NCI-H128 (cell line): ENCODE results near the gene MYOZ3.

ENCODE experiments used
- DNase-seq: peaks from one replicate; lab custom pipeline; 2025; ENCODE audit not compliant: unreplicated experiment; lab: John Stamatoyannopoulos, UW

MYOZ3 gene

DNA sequence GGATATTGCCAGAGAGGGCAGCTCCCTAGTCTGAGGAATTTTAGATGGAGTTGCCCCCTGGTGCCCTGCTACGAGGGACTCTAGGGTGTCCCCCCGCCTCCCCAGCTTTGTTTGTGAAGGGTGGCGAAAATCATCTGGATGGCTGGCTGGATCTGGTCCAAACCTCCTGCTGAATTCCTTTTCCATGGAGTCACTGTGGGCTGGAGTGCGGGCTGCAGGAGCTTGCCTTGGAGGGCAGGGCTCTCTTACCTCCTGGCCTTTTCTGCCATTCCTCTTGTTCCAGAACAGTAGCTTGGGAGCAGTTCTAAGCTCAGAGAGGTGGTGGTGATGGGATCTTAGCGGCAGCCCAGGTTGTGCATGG lies 18.5 kb upstream of the MYOZ3 start:
- DNase-seq: no peak

DNA sequence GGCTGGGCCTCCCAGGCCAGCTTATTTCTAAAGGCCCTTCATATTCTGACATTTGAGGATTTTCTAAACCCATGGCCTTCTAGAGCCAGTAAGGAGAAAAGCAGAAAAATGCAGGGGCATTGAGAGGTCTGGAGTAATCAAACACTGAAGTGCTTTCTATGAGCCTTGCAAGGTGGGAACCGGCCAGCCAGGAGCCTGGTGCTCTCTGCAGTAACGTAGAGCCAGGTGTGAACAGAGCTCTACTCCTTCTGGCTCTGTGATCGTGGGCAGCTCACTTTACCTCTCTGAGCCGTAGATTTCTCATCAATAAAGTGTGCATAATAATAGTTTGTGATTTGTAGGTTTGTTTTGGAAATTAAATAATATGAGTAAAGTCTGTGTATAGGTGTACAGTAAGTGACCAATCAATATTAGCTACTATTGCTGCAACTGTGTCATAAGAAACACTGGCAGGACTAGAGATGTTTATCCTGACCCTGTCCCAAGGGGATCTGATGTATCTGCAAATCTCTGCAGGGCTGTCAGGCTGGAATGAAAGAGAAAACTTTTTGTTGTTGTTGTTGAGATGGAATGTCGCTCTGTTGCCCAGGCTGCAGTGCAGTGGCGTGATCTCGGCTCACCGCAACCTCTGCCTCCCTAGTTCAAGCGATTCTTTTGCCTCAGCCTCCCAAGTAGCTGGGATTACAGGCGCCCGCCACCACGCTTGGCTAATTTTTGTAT lies 17.9 kb upstream of the MYOZ3 start:
- no peak for DNase-seq

DNA sequence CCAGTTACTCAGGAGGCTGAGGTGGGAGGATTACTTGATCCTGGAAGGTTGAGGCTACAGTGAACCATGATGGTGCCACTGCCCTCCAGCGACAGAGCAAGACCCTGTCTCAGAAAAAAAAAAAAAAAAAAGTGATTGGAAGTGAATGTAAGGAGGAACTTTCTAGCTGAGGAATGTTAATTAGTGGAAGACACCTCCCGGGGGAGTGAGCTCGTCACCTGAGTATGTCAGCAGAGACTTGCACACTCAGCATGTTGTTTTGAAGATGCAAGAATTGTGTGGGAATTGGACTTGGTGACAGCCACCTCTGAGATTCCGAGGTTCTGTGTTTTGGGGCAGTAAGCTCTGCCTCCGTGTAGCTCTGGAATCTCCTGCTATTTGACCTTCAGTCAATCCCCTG lies 17.0 kb upstream of the MYOZ3 start:
- no peak for DNase-seq

- no peak for DNase-seq
Measured at GRCh38 chr5:150644514-150644913, 16.5 kb upstream of the MYOZ3 start.

DNA sequence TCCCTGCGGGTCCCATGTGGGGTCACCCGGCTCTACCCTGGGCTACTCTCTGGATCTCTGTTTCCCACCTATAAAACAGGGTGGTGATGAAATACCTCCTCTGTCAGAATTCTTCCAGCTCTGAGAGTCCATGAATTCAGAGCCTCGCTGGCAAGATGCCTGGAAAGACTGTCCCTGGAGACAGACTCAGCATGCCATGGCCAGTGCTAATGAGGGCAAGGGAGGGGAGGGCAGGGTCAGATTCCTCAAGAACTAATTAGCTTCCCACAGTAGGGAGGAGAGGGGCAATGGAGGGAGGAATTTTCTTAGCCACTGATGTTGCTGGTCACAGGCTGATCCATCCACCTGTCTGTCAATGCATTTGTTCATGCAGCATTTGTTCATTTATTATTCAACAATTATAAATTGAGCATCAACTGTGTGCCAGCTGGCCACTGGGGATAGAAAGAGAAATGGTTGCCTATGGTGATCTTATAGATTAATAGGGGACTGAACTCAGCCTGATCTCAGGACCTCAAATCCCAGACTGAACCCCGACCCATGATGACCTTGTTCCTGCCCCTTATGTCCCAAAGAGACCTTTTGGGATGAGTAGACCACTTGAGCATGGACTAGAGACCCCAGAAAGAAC lies 15.9 kb upstream of the MYOZ3 start:
- no peak for DNase-seq

DNA sequence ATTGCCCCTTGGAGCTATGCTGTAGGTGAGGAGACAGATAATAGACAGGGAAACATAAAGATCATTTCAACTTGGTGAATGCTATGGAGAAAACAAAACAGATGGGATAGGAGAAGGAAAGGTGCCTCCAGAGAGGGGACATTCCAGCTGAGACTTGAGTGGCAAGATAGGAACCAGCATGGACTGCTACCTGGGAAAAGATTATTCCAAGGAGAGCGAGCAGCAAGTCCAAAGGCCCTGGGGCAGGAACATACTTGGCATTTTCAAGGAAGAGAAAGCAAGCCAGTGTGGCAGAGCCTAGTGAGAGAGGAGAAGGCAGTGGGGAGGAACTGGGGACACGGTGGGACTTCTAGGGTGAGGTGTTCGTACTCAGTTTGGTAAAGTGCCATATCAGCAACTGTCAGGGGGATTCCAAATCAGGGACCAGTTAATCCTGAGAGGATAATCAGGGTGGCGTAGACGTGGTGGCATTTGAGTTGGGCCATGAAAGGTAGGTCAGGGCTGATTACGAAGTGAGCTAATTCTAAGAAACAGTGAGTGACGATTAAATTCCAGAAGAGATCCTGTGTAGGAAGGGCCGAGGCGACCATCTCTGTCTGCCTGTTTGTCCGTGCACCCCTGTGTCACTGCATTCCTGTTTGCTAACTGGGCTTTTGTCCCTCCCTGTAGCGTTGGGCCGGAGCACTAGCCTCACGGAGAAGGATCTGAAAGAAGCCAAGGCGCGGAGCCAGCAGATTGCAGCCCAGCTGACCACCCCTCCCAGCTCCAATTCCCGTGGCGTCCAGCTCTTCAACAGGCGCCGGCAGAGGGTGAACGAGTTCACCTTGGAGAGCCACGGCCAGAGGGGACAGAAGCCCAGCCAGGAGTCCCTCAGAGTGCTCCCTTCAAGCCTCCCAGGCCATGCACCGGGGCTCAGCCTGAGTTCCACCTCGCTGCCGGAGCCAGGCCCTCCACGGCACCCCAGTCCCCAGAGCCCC lies 13.5 kb upstream of the MYOZ3 start:
- DNase-seq: no peak

GRCh38 chr5:150648294-150649107 lies 12.6 kb upstream of the MYOZ3 start:
- DNase-seq: no peak

DNA sequence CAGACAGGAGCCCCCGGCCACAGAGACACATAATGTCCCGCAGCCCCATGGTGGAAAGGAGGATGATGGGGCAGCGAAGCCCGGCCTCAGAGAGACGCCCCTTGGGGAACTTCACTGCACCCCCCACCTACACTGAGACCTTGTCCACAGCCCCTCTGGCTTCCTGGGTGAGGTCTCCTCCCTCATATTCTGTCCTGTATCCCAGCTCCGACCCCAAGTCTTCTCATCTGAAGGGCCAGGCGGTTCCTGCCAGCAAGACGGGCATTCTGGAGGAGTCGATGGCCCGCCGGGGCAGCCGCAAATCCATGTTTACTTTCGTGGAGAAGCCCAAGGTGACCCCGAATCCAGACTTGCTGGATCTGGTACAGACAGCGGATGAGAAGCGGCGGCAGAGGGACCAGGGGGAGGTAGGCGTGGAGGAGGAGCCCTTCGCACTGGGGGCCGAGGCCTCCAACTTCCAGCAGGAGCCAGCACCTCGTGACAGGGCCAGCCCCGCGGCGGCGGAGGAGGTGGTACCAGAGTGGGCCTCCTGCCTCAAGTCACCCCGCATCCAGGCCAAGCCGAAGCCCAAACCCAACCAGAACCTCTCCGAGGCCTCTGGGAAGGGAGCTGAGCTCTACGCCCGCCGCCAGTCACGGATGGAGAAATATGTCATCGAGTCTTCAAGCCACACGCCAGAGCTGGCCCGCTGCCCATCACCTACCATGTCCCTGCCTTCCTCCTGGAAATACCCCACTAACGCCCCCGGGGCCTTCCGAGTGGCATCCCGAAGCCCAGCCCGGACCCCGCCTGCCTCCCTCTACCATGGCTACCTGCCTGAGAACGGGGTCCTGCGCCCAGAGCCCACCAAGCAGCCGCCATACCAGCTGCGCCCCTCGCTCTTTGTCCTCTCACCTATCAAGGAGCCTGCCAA lies 11.7 kb upstream of the MYOZ3 start:
- DNase-seq: no peak

- DNase-seq: no peak
Measured at GRCh38 chr5:150650021-150651006, 10.7 kb upstream of the MYOZ3 start.

DNA sequence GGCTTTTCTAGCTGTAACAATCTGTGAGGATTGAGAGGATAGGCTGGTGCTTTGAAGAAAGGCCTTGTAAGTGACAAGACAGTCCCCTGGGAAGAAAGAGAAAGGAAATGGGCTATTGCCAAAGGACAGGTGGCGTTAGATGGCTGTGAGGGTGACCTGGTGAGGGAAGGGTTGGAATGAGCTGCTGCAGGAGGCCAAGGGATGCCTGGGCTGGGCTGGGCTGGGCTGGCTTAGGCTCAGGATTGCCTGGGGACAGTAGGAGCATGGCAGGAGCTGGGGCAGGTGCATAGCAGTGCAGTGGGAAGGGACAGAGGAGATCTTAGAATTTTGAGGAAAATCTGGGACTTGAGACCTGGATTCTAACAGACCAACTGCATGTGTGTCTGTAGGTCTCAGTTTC lies 9.7 kb upstream of the MYOZ3 start:
- DNase-seq: no peak

- no peak for DNase-seq
Measured at GRCh38 chr5:150651924-150652671, 9.0 kb upstream of the MYOZ3 start.

DNA sequence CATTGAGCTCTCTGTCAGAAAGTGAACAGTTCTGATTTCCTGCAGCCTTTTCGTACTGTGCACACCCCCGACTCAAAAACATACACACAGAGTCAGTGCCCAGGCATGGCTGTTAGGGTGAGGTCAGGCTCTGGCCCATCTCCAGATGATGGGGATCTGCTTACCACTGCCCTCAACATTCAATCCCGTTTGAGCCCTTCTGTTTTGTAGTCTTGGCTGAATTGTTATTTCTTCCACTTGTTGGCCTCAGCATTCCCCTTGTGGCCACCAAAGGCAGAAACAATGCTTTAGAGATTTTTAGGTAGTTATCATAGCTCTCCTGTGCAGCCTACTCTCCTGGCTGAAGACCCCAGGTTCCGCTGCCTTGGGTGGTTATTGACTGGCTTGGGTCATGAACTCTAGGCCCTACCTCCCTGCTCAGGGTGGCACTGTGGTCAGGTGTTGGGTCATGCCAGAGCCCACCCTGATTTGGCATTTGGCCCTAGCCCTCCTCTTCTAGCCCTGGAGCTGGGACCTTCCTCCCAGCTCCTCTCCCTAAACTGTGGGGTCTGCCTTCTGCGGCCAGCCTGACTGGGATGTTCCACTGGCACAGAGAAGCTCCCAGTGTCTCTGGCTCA lies 7.8 kb upstream of the MYOZ3 start:
- DNase-seq: no peak

GRCh38 chr5:150653762-150654556 lies 7.1 kb upstream of the MYOZ3 start:
- no peak for DNase-seq

DNA sequence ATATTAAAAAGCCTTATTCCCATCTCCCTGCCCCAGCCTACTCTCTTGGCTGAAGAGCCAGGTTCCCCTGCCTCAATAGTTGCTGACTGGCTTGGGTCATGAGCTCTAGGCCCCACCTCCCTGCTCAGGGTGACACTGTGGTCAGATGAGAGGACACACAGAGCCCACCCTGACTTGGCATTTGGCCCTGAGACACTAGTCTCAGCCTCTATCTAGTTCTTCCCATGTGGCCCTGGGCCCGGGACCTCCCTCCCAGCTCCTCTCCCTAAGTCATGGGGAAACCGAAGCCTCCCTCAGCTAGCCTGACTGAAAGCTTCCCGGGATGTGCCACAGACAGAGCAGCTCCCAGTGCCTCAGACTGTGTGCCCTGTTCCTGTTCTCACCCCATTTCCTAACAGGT lies 5.8 kb upstream of the MYOZ3 start:
- no peak for DNase-seq

DNA sequence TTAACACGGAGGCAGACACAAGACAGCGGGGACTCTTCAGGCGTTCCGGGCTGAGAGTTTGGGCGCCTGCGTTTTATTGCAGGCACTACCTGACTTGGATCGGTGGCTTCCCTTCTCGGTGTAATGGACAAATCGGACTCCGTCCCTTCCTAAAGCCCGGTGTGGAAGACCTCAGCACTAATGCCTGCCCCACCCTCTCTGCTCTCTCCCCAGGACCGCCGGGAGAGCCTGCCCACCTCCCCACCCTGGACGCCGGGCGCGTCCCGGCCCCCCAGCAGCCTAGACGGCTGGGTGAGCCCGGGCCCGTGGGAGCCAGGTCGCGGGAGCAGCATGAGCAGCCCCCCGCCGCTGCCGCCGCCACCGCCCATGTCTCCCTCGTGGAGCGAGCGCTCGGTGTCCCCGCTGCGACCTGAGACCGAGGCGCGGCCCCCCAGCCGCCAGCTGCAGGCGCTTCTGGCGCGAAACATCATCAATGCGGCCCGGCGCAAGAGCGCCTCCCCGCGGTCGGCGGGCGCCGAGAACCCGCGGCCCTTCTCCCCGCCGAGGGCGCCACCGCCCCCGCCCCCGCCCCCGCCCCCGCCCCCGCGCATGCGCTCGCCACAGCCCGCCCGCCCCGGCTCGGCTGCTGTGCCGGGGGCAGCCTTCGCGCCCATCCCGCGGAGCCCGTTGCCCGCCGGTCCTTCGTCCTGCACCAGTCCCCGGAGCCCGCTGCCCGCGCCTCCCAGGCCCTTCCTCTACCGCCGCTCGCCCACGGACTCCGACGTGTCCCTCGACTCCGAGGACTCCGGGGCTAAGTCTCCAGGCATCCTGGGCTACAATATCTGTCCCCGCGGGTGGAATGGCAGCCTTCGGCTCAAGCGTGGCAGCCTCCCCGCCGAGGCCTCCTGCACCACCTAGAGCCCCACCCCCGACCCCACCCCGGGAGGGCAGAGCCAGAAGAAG lies 4.6 kb upstream of the MYOZ3 start:
- peak; percentile 44 for DNase-seq

- no peak for DNase-seq
Measured at GRCh38 chr5:150658121-150658520, 2.9 kb upstream of the MYOZ3 start.
